MM.1S (cell line): ENCODE results near the gene SLC8A1.

Experiments used
- EZH2 ChIP-seq: fragments of 300-600 bp; sonication (generic); optimal IDR thresholded peaks from 2 replicates; pipeline ENCODE3; 2017; ENCODE audit warnings: low read depth, mild to moderate bottlenecking, antibody characterized with exemption, low read length, mixed read lengths
- EZH2phosphoT487 ChIP-seq: fragments of 300-600 bp; sonication (generic); IDR thresholded peaks from 2 replicates; pipeline ENCODE4 v1.6.1; 2018; ENCODE audit warnings: antibody characterized with exemption, low read length

DNA sequence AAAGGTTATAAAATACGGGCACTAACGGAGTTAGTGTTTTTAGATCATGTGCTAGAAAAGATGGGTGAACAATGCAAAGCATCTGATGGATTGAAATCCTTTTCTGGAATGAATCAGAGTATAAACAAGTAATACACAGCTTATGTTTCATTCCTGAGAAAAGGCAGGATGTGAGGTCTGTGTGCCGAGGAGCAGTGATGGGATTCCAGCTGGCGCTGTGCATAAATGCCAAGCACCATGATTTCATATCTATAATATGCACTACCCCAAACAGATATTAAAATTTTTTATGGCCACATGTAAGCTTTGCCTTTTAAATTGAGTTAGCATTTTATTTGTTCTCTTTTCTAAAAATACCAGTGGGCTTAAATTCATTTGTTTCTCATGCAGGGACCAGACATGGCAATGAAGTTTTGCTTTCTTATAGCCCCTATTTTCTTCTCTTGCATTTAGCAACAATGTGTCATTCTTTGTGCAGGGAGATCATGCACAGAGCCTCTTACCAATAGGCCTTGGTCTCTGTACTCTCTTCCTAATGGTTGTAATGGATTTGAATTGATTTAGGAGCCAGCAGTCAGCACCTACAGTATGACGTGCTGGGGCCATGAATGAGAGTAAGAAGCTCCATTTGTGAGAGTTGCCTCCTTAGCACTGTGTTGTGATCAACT lies 323.9 kb downstream of the SLC8A1 start:
- TF ChIP-seq EZH2phosphoT487 (no peak), EZH2 (no peak)
